VCaP (cell line): ENCODE results near the gene AMOTL1.
A peak's percentile ranks its signal among the peaks of the same experiment; 100 is the strongest.

Experiments used
- H3K27ac ChIP-seq: fragments of 450-650 bp; 2 replicates; pipeline ENCODE4 v1.5.1; 2017
- TF ChIP-seq, protein P1 (sequence below): fragments of 450-650 bp; conservative IDR thresholded peaks from 2 replicates; pipeline ENCODE4 v1.5.1; 2017; ENCODE audit warnings: mild to moderate bottlenecking, moderate library complexity

The AMOTL1 gene

DNA sequence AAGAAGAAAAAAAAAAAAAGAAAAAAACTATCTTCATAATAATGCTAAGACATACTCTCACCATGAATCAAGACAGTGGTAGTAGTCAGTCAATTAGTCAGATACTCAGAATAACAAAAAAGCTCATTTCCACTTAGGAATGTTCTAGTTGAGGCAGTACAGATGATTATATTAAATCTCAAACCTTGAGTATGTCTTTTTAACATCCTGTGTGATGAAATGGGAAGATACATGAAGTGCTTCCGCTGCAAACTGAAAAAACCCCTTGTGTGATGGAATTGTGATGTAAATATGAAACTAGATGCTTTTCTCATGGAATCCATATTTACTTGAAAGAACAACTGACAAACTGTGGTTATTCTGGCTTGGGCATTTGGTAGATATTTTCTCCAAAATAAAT is 13.7 kb downstream of the AMOTL1 start:
- TF ChIP-seq, protein P1, sequence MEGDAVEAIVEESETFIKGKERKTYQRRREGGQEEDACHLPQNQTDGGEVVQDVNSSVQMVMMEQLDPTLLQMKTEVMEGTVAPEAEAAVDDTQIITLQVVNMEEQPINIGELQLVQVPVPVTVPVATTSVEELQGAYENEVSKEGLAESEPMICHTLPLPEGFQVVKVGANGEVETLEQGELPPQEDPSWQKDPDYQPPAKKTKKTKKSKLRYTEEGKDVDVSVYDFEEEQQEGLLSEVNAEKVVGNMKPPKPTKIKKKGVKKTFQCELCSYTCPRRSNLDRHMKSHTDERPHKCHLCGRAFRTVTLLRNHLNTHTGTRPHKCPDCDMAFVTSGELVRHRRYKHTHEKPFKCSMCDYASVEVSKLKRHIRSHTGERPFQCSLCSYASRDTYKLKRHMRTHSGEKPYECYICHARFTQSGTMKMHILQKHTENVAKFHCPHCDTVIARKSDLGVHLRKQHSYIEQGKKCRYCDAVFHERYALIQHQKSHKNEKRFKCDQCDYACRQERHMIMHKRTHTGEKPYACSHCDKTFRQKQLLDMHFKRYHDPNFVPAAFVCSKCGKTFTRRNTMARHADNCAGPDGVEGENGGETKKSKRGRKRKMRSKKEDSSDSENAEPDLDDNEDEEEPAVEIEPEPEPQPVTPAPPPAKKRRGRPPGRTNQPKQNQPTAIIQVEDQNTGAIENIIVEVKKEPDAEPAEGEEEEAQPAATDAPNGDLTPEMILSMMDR: no peak
- H3K27ac ChIP-seq: peak overlapping the region; percentile 84

GRCh38 chr11:94782446-94782845 is 14.3 kb downstream of the AMOTL1 start:
- peak overlapping the region; percentile 84 for H3K27ac ChIP-seq
- TF ChIP-seq, protein P1: no peak

GRCh38 chr11:94784884-94785283 is 16.7 kb downstream of the AMOTL1 start:
- no peak overlapping the region for H3K27ac ChIP-seq

DNA sequence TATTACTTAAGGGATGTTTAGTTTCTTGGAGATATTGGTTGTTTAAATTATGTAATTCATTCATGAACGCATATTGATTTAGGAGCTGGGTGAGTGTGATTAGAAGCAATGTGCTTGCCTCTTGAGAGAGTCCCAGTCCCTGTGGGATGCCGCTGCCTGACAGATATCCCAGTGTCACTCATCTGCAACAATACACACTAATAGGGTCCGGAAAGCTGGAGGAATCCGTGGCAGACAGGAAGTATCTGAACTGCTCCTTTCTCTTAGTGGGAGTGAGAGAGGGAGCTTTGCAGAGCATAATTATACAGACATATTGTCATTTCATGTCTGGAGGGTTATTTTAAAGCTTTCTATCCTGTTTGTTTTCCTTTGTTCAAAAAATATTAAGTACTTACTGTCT is 17.4 kb downstream of the AMOTL1 start:
- TF ChIP-seq, protein P1: no peak
- no peak overlapping the region for H3K27ac ChIP-seq

More at GRCh38 chr11:94784884-94785283, 16.7 kb downstream of the AMOTL1 start:
- TF ChIP-seq, protein P1: no peak

GRCh38 chr11:94786264-94787126 is 18.3 kb downstream of the AMOTL1 start:
- TF ChIP-seq, protein P1: peak; percentile 85

DNA sequence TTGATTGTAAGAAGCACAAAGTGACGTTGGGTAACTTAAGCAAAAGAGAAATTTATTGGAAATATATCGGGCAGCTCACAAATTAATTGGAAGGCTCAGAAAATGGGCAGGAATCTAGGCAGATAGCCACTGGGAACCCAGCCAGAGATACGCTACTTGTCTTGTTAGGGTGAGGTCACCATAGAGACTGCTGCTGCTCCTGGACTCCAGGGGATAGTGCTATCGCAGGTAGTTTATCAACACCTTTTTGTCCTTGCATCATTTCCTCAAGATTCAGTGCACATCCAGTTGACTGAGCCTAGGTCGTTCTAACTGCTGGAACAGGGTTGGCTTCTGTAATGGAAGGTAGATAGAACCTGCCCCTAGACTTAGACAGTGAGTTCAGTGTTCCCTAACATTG is 19.6 kb downstream of the AMOTL1 start:
- H3K27ac ChIP-seq: no peak overlapping the region
- TF ChIP-seq, protein P1: no peak

More at GRCh38 chr11:94786264-94787126, 18.3 kb downstream of the AMOTL1 start:
- no peak overlapping the region; the same call in 1 of the 2 replicates for H3K27ac ChIP-seq

DNA sequence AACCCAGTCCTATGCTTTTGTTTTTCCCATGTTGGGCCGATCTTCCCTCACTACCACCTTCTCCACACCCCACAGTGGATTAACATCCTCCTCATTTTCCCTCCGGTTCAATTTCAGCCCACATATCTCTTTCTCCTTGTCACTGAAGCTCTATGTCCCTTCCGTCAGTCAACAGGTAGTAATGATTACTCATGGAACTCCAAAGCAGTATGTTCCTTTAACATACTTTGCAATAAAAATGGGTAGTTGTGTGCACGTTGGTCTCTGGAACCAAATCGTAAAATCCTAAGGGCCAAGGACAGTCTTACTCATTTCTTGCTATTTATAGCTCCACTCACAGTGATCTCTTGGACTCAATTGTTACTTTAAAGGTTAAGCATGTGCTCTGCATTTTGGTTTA is 20.2 kb downstream of the AMOTL1 start:
- H3K27ac ChIP-seq: no peak overlapping the region
- TF ChIP-seq, protein P1: no peak
